WTC11 (cell line): ENCODE data around the gene FAM200A.
"Not testable (repeated sequence)": the region's sequence is repeated elsewhere in the genome, so short reads cannot be mapped to it uniquely, and the experiment has no call there.

Source experiments
- CREM ChIP-seq: sonication (generic); formaldehyde crosslinking; IDR thresholded peaks from 2 replicates; pipeline ENCODE4 v1.8.1; 2022; ENCODE audit warnings: mild to moderate bottlenecking, missing genetic modification reagents, moderate library complexity
- E2F1 ChIP-seq: sonication (generic); formaldehyde crosslinking; IDR thresholded peaks from 2 replicates; pipeline ENCODE4 v1.8.0; 2022; ENCODE audit warnings: mild to moderate bottlenecking, missing genetic modification reagents
- KAT7 ChIP-seq: sonication (generic); formaldehyde crosslinking; IDR thresholded peaks from 2 replicates; pipeline ENCODE4 v1.8.1; 2023; ENCODE audit warnings: missing genetic modification reagents, mild to moderate bottlenecking, borderline replicate concordance
- SOX15 ChIP-seq: fragments of 250-450 bp; sonication (Bioruptor Pico); IDR thresholded peaks from 2 replicates; pipeline ENCODE4 v1.9.0; 2021; ENCODE audit warnings: mild to moderate bottlenecking
- ZNF232 ChIP-seq: sonication (generic); formaldehyde crosslinking; IDR thresholded peaks from 2 replicates; pipeline ENCODE4 v1.8.0; 2022; ENCODE audit warnings: mild to moderate bottlenecking, missing genetic modification reagents
- TF ChIP-seq, protein P1 (sequence below): fragments of 200-600 bp; IDR thresholded peaks from 2 replicates; pipeline ENCODE4 v1.8.0; 2022; ENCODE audit warnings: antibody characterized with exemption
- TF ChIP-seq, protein P2 (sequence below): sonication (generic); formaldehyde crosslinking; IDR thresholded peaks from 2 replicates; pipeline ENCODE4 v1.8.1; 2023; ENCODE audit warnings: mild to moderate bottlenecking, missing genetic modification reagents, moderate library complexity
- TF ChIP-seq, protein P3 (sequence below): sonication (generic); formaldehyde crosslinking; IDR thresholded peaks from 2 replicates; pipeline ENCODE4 v1.8.0; 2023; ENCODE audit warnings: missing genetic modification reagents, mild to moderate bottlenecking, borderline replicate concordance

GRCh38 chr7:99568770-99569169 is 16.9 kb upstream of the FAM200A start:
- not testable (repeated sequence) for TF ChIP-seq KAT7, E2F1, CREM, ZNF232, SOX15 (CRISPR knock-in tag)
- TF ChIP-seq, protein P1, sequence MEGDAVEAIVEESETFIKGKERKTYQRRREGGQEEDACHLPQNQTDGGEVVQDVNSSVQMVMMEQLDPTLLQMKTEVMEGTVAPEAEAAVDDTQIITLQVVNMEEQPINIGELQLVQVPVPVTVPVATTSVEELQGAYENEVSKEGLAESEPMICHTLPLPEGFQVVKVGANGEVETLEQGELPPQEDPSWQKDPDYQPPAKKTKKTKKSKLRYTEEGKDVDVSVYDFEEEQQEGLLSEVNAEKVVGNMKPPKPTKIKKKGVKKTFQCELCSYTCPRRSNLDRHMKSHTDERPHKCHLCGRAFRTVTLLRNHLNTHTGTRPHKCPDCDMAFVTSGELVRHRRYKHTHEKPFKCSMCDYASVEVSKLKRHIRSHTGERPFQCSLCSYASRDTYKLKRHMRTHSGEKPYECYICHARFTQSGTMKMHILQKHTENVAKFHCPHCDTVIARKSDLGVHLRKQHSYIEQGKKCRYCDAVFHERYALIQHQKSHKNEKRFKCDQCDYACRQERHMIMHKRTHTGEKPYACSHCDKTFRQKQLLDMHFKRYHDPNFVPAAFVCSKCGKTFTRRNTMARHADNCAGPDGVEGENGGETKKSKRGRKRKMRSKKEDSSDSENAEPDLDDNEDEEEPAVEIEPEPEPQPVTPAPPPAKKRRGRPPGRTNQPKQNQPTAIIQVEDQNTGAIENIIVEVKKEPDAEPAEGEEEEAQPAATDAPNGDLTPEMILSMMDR: not testable (repeated sequence)
- TF ChIP-seq, protein P2, sequence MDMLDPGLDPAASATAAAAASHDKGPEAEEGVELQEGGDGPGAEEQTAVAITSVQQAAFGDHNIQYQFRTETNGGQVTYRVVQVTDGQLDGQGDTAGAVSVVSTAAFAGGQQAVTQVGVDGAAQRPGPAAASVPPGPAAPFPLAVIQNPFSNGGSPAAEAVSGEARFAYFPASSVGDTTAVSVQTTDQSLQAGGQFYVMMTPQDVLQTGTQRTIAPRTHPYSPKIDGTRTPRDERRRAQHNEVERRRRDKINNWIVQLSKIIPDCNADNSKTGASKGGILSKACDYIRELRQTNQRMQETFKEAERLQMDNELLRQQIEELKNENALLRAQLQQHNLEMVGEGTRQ (CRISPR knock-in tag): not testable (repeated sequence)
- TF ChIP-seq, protein P3, sequence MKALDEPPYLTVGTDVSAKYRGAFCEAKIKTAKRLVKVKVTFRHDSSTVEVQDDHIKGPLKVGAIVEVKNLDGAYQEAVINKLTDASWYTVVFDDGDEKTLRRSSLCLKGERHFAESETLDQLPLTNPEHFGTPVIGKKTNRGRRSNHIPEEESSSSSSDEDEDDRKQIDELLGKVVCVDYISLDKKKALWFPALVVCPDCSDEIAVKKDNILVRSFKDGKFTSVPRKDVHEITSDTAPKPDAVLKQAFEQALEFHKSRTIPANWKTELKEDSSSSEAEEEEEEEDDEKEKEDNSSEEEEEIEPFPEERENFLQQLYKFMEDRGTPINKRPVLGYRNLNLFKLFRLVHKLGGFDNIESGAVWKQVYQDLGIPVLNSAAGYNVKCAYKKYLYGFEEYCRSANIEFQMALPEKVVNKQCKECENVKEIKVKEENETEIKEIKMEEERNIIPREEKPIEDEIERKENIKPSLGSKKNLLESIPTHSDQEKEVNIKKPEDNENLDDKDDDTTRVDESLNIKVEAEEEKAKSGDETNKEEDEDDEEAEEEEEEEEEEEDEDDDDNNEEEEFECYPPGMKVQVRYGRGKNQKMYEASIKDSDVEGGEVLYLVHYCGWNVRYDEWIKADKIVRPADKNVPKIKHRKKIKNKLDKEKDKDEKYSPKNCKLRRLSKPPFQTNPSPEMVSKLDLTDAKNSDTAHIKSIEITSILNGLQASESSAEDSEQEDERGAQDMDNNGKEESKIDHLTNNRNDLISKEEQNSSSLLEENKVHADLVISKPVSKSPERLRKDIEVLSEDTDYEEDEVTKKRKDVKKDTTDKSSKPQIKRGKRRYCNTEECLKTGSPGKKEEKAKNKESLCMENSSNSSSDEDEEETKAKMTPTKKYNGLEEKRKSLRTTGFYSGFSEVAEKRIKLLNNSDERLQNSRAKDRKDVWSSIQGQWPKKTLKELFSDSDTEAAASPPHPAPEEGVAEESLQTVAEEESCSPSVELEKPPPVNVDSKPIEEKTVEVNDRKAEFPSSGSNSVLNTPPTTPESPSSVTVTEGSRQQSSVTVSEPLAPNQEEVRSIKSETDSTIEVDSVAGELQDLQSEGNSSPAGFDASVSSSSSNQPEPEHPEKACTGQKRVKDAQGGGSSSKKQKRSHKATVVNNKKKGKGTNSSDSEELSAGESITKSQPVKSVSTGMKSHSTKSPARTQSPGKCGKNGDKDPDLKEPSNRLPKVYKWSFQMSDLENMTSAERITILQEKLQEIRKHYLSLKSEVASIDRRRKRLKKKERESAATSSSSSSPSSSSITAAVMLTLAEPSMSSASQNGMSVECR (CRISPR knock-in tag): not testable (repeated sequence)
